RPMI7951 (cell line): Measurements from ENCODE around the gene LUZP2. TPM values are rescaled to one million over a fixed set of nuclear protein-coding genes. Genes with fewer than 3 reads are reported as not detected.

Source experiments
- DNase-seq: peaks from one replicate; pipeline ENCODE4 v3.0.0-alpha.2; 2012; ENCODE audit warnings: low read depth
- total RNA-seq: library from RNA; depleted of rRNA; stranded (reverse); fragments of >200 nt; shearing (Covaris generic); gene quantifications from 2 replicates; pipeline ENCODE4 v1.2.3, GENCODE V29; 2014

The LUZP2 gene
- total RNA-seq, 1 experiment from 2014 or later = not detected

GRCh38 chr11:24560324-24560723 is 63.5 kb downstream of the LUZP2 start:
- DNase-seq = no peak

GRCh38 chr11:24567380-24567779 is 70.5 kb downstream of the LUZP2 start:
- DNase-seq = no peak

GRCh38 chr11:24572376-24572775 is 75.5 kb downstream of the LUZP2 start:
- DNase-seq = no peak

- no peak for DNase-seq
These were observed 77.6 kb downstream of the LUZP2 start for GRCh38 chr11:24574461-24574860.

GRCh38 chr11:24575392-24575791 is 78.5 kb downstream of the LUZP2 start:
- DNase-seq = no peak

GRCh38 chr11:24585192-24585591 is 88.3 kb downstream of the LUZP2 start:
- no peak for DNase-seq

- DNase-seq = no peak
These were observed 90.8 kb downstream of the LUZP2 start for GRCh38 chr11:24587635-24588034.

- DNase-seq = peak; percentile 1
These were observed 91.2 kb downstream of the LUZP2 start for GRCh38 chr11:24588081-24588480.

GRCh38 chr11:24589064-24589463 is 92.2 kb downstream of the LUZP2 start:
- DNase-seq = no peak

- no peak for DNase-seq
These were observed 94.4 kb downstream of the LUZP2 start for GRCh38 chr11:24591283-24591682.

GRCh38 chr11:24592360-24592759 is 95.5 kb downstream of the LUZP2 start:
- DNase-seq = no peak

- DNase-seq = no peak
These were observed 96.5 kb downstream of the LUZP2 start for GRCh38 chr11:24593332-24593731.

GRCh38 chr11:24594401-24594800 is 97.5 kb downstream of the LUZP2 start:
- DNase-seq = no peak

GRCh38 chr11:24598641-24599040 is 101.8 kb downstream of the LUZP2 start:
- no peak for DNase-seq

- no peak for DNase-seq
These were observed 112.6 kb downstream of the LUZP2 start for GRCh38 chr11:24609192-24610119.

GRCh38 chr11:24615451-24616160 is 118.8 kb downstream of the LUZP2 start:
- DNase-seq = no peak

- no peak for DNase-seq
These were observed 121.0 kb downstream of the LUZP2 start for GRCh38 chr11:24617856-24618255.

GRCh38 chr11:24619900-24620299 is 123.0 kb downstream of the LUZP2 start:
- DNase-seq = no peak

- no peak for DNase-seq
These were observed 125.4 kb downstream of the LUZP2 start for GRCh38 chr11:24622262-24622661.

GRCh38 chr11:24623121-24623520 is 126.3 kb downstream of the LUZP2 start:
- no peak for DNase-seq

- DNase-seq = no peak
These were observed 127.6 kb downstream of the LUZP2 start for GRCh38 chr11:24624432-24624831.

- no peak for DNase-seq
These were observed 129.1 kb downstream of the LUZP2 start for GRCh38 chr11:24625975-24626374.

- no peak for DNase-seq
These were observed 131.4 kb downstream of the LUZP2 start for GRCh38 chr11:24628224-24628776.
